GM18868 (cell line): ENCODE results near the gene MYO1D.

ENCODE experiments used
- ATAC-seq: cut with Tn5 transposase; IDR thresholded peaks from one replicate; pipeline ENCODE4 v1.9.1; 2021; ENCODE audit warnings: mild to moderate bottlenecking, moderate library complexity; ENCODE audit not compliant: unreplicated experiment

The MYO1D gene

GRCh38 chr17:32631341-32632096 lies 245.4 kb downstream of the MYO1D start:
- ATAC-seq, result no peak

GRCh38 chr17:32629563-32630190 lies 247.2 kb downstream of the MYO1D start:
- ATAC-seq, result no peak

- no peak for ATAC-seq
Observed at GRCh38 chr17:32628271-32629044, 248.5 kb downstream of the MYO1D start.

GRCh38 chr17:32627239-32627996 lies 249.5 kb downstream of the MYO1D start:
- ATAC-seq, result no peak

- no peak for ATAC-seq
Observed at GRCh38 chr17:32626379-32626791, 250.5 kb downstream of the MYO1D start.

GRCh38 chr17:32625971-32626370 lies 251.0 kb downstream of the MYO1D start:
- ATAC-seq, result no peak

GRCh38 chr17:32623196-32623595 lies 253.7 kb downstream of the MYO1D start:
- no peak for ATAC-seq

GRCh38 chr17:32622540-32622939 lies 254.4 kb downstream of the MYO1D start:
- no peak for ATAC-seq

GRCh38 chr17:32621612-32622312 lies 255.2 kb downstream of the MYO1D start:
- no peak for ATAC-seq

- ATAC-seq, result no peak
Observed at GRCh38 chr17:32615326-32615725, 261.6 kb downstream of the MYO1D start.

GRCh38 chr17:32610943-32611342 lies 266.0 kb downstream of the MYO1D start:
- no peak for ATAC-seq

- no peak for ATAC-seq
Observed at GRCh38 chr17:32609884-32610650, 266.9 kb downstream of the MYO1D start.

GRCh38 chr17:32609085-32609484 lies 267.8 kb downstream of the MYO1D start:
- ATAC-seq, result peak; percentile 59

GRCh38 chr17:32608267-32608666 lies 268.7 kb downstream of the MYO1D start:
- ATAC-seq, result no peak

- ATAC-seq, result no peak
Observed at GRCh38 chr17:32604966-32605365, 272.0 kb downstream of the MYO1D start.

- ATAC-seq, result no peak
Observed at GRCh38 chr17:32602396-32602795, 274.5 kb downstream of the MYO1D start.

- ATAC-seq, result no peak
Observed at GRCh38 chr17:32601866-32602265, 275.1 kb downstream of the MYO1D start.

GRCh38 chr17:32596628-32597027 lies 280.3 kb downstream of the MYO1D start:
- ATAC-seq, result peak; percentile 58

- ATAC-seq, result no peak
Observed at GRCh38 chr17:32596206-32596605, 280.7 kb downstream of the MYO1D start.

GRCh38 chr17:32593003-32593402 lies 283.9 kb downstream of the MYO1D start:
- no peak for ATAC-seq
